ENCODE measurements around the gene KIAA0232.

The KIAA0232 gene, protein sequence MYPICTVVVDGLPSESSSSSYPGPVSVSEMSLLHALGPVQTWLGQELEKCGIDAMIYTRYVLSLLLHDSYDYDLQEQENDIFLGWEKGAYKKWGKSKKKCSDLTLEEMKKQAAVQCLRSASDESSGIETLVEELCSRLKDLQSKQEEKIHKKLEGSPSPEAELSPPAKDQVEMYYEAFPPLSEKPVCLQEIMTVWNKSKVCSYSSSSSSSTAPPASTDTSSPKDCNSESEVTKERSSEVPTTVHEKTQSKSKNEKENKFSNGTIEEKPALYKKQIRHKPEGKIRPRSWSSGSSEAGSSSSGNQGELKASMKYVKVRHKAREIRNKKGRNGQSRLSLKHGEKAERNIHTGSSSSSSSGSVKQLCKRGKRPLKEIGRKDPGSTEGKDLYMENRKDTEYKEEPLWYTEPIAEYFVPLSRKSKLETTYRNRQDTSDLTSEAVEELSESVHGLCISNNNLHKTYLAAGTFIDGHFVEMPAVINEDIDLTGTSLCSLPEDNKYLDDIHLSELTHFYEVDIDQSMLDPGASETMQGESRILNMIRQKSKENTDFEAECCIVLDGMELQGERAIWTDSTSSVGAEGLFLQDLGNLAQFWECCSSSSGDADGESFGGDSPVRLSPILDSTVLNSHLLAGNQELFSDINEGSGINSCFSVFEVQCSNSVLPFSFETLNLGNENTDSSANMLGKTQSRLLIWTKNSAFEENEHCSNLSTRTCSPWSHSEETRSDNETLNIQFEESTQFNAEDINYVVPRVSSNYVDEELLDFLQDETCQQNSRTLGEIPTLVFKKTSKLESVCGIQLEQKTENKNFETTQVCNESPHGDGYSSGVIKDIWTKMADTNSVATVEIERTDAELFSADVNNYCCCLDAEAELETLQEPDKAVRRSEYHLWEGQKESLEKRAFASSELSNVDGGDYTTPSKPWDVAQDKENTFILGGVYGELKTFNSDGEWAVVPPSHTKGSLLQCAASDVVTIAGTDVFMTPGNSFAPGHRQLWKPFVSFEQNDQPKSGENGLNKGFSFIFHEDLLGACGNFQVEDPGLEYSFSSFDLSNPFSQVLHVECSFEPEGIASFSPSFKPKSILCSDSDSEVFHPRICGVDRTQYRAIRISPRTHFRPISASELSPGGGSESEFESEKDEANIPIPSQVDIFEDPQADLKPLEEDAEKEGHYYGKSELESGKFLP (N-terminal part only)

DNA sequence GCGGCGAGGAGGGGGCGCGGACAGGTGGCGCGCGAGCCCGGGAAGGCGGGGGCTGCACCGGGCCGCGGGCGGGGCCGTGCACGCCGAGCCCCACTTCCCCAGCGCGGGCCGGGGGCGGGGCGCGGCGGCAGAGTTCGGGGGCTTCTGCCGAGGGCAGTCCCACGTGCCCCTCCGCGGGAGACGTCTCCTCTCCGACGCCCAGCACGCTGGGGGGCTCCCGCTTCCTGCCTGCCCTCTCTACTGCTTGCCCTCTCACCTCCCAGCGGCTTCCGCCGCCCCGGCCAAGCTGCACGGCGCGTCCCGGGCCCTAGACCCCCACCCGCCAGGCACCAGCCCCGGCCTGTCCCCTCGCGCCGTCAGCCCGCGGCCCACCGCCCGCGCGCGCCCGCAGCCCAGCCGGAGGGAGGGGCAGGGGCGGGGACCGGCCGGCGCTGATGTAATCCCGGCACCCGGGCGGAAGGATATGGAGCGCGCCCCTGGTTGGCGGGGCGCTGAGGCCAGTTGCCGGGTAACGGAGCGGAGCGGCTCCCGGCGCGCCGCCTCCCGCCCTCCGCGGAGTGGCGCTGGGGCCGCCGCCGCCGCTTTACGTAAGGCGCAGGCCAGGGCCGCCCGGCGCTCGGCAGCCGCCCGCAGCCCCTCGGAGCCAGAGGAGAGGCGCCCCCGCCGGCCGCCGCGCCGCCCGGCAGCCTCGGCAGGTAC lies at the start of gene KIAA0232:
Gene KIAA0232 (plus strand): TSS at position 581 of the 699 bp plus-strand sequence. CDS start 41,727 bp downstream, outside the sequence.
- DNase-seq (ENCODE audit: low read depth) = peak; percentile 91

DNA sequence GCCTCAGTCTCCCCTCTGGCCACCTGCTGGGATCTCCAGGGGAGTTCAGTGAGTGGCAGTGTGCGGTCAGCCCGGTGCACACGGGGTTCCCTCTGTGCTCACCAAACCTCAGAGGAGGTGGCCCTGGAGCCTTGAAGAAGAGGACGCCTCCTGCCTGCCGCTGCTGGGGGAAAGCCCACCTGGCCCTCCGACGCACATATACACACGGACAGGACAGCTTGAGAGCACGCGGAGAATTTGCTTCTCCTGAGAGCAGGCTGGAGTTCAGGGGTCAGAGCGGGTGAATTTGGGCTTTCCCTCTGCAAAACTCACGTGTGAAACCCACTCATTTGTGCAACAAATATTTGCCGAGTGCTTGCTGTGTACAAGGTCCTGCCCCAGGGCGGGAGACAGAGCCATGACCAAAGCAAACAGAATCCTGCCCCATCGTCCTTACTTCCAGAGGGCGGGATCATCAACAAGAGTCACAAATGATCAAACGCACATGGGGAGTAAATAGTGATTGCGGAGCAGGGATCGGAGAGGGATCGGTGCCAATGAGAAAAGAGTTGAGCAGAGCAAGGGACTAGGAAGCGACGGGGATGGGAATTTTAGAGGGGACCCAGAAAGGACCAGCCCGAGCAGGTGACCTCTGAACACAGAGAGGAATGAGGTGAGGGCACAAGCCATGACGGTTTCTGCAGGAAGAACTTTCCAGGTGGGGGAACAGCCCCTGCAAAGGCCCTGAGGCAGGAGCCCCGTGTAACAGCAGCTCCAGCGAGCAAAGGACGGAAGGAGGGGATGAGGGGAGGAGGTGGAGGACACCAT lies 49.0 kb upstream of the KIAA0232 start:
- no peak for DNase-seq (ENCODE audit: low read depth)

DNA sequence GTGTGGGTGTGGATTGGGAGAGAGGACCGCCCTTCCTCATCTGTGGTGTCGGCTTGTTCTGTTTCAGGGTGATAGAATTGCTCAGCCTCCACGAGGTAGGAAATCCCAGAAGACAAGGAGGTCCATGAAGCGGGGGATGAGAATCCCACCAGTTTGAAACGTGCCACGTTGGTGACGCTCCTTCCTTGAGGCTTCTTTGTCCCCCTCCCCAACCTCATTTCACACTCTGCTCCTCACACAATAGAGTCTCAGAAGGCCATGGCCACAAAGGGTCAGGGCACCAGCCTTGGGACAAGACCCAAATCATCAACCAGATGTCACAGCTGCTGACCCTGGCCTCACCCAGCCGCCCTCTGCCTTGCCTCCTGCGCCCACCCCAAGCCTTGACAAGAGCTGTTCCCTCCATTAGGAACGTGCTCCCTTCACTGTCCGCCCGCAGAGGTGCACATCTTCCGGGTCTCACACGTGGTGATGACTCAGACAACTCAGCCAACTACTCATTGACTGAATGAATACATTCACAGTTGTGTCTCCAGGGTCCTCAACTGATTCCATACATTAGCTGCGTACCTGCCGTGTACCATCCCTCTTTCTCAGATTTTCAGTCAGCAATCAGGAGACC lies 48.3 kb upstream of the KIAA0232 start:
- DNase-seq (ENCODE audit: low read depth) = peak; percentile 71

DNA sequence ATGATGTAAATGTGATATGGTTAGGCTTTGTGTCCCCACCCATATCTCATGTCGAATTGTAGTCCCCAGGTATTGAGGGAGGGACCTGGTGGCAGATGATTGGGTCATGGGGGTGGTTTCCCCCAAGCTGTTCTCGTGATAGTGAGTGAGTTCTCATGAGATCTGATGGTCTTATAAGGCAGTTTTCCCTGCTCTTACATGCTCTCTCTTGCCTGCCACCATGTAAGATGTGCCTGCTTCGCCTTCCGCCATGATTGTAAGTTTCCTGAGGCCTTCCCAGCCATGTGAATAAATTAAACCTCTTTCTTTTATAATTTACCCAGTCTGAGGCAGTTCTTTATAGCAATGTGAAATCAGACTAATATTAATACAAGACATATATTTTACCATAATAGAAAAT lies 42.6 kb upstream of the KIAA0232 start:
- DNase-seq (ENCODE audit: low read depth) = no peak

DNA sequence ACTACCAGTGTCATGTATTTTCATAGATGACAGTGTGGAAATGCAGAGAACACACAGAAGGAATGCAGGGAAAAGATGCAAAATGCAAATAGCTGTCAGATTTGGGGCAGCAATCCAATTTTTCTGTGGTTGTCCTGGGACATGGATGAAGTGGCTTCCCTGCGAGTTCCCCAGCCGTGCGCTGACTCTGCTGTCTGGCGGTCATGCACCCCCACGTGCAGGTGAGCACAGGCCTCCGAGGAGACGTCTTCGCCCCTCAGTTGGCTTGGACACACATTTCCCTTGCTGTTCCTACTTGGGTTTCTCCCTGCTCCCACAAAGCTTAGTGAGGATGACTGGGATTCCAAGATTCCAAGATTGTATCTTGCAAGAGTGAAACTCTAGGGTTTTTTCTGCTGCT lies 42.2 kb upstream of the KIAA0232 start:
- DNase-seq (ENCODE audit: low read depth) = no peak

DNA sequence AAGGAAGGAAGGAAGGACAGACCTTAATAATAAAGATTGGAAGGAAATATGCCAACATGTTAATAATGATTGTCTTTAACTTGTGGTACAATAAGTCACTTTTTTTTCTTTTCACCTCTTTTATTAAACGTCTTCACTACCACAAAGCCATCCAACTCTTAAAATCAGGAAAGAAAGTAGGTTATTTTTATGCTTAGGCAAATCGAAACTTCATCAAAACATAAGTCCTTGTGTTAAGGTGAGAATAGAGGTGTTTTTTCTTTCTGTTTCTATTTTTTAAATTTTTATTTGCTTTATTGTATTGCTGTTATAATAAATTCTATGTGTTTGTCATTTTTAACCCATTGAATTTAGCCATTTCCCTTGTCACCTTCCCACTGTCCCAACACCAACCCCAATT lies 40.0 kb upstream of the KIAA0232 start:
- DNase-seq (ENCODE audit: low read depth) = no peak

DNA sequence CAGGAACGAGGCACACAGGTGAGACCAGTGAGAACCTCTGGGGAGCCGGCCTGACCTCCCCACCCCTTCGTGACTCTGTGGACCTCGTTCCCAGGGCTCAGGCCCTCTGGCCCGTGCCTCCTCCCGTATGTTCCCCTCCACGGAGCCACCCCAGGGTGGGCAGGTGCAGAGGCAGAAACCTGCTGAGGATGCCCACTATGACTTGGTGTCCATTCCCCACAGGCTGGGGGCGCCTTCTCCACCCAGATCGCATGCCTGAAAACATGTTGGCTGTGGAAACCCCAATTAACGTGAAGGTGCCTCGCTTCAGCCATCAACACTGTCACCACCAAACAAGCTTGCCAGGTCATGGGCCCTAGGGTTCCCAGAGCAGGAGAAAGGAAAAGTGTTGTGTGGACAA lies 39.5 kb upstream of the KIAA0232 start:
- DNase-seq (ENCODE audit: low read depth) = no peak

DNA sequence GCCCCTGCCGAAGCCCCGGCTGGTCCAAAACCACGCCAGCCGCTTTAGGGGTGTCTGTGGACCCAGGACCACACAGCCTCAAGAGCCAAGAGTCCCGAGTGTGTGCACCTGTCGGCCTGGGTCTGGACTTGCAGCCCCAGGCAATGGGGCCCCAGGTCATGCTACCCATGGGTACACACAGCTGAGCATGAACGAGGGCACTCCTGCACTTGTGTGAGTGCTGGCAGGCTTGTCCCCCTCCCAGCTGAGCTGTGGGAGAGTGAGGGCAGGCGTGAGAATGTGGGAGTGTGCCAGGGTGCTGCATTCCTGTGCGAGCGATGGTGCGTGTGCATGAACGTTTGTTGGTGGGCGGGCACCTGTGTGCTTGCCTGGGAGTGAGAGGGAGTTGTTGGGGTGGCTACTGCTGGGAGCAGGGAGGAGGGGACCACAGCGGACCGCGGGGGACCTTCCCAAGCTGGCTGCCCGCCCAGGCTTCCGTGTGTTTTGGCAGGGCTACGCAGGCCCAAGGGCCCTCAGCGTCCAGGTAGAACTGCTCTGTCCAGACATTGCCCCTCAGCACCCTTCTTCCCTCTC lies 35.7 kb upstream of the KIAA0232 start:
- DNase-seq (ENCODE audit: low read depth) = no peak

DNA sequence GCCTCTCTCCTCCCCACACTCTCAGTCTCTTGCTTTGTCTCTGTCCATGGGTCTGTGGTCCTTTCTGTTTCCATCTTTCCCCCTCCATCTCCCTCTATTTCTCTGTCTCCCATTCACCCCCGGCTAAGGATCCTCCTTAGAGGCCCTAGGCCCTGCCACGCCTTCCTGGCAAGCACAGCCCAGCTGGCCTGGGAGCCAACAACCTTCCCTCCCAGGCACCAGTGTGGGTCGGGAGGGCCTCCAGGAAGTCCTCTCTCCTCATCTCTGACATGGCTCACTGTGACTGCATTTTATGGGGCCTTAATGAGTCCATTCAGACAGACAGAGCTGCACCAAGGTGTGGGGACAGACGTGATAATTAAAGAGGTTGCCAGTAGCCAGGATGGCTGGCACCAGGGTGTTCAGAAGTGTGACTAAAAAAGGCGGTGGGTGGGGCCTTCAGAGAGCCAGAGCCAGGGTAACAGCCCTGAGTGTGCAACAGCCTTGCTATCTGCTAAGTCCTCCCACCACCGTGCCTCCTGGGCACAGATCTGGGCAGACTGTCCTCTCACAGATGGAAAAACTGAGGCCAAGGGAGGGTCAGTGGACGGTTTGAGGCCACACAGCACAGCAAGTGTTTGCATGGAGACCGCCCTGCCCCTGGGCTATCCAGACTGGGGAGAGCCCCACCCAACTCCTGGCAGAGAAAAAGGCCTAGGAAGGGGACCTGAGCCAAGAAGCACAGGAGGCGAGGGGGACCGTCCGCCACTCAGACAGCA lies 35.1 kb upstream of the KIAA0232 start:
- no peak for DNase-seq (ENCODE audit: low read depth)

DNA sequence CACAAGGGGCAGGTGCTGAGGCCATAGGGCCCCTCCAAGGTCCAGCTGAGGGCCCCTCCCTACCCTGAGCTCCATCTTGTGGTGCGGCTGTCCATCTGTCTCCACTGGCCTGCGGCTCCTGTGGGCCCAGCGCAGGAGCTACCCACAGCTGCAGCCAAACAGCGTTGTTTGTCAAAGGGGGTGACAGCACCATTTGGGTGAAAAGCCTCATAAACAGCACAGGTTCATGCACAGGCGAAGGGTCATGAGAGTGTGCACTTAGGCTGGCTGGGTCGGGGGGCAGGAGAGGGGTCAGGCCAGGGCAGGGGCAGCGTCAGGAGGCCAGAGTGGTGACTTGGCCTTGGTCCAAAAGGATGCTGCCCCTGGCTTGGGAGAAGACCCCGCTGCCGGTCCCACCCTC lies 34.2 kb upstream of the KIAA0232 start:
- DNase-seq (ENCODE audit: low read depth) = no peak

DNA sequence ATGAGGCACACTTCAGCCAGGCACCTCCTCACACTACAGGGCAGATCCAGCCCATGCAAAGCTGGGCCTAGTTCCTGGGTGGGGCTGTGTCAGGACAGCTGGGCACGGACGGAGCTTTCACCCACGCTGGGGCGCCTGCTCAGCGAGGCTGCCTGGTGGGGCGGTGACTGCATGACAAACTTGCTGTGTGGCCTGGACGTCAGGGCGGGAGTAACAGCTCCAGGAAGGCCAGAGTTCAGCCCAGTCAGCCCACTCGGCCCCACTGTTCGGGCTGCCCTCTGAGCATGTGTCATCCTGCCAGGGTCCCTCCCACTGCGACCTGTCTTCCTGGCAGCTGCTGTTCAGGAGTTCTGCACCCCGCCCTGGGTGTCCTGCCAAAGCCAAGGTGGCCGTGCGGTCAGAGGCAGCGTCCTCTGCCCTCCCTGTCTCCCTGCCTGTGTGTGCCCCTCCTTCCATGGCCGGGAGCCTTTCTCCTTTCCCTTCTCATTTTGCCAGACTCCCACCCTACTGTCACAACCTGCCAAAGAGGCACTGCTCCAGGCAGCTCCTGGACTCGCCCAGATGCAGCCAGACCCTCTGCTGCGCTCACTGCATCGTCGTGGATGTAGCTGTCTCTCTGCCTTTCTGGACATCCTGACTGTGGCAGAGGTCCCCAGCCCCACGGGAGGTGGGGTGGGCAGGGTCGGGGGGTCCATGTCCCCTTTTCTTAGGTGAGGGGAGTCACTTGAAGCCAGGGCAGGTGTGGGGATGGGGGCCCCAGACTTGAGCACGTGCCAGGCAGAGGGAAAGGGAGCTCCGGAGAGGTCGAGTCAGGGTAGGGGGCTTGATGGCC lies 33.0 kb upstream of the KIAA0232 start:
- DNase-seq (ENCODE audit: low read depth) = peak; percentile 64

DNA sequence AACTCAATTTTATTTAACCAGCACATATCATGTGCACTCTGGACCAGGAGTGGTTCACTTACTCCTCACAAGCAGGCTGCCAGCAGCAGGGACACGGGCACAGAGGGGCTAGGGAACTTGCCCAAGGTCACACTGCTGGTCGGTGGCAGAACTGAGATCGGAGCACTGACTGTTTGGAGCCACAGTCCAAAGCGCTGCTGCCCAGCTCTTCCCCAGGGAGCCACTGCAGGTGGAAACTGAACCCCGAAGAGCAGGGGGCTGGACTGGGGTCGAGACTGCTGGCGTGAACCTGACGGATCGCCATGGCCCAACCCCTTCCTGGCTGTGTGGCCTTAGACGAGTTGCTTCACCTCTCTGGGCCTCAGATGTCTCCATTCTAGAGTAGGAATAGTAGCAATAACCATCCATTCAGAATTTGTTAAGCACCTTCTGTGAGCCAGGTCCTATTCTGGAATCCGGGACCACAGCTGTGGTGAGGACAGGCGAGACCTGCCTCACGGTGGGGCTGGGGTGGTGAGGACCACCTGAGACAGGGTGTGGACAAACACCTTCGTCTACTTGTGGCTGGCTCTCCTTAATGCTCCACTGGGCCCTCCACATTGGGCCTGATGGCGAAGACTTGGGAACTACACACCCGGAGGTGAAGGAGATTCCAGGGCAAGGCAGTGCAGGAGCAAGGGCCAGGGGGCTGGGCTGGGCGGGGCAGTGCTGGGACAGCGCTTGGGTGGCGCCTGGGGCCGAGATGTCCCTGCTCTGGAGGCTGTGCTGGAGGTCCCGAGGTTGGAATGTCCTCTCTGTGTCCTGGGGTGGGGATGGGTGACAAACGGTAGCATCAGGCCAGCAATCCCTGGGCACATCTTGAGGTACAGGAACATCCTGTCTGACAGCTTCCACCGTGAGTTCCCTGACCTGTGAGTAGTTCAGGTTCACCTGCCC lies 32.0 kb upstream of the KIAA0232 start:
- DNase-seq (ENCODE audit: low read depth) = no peak

DNA sequence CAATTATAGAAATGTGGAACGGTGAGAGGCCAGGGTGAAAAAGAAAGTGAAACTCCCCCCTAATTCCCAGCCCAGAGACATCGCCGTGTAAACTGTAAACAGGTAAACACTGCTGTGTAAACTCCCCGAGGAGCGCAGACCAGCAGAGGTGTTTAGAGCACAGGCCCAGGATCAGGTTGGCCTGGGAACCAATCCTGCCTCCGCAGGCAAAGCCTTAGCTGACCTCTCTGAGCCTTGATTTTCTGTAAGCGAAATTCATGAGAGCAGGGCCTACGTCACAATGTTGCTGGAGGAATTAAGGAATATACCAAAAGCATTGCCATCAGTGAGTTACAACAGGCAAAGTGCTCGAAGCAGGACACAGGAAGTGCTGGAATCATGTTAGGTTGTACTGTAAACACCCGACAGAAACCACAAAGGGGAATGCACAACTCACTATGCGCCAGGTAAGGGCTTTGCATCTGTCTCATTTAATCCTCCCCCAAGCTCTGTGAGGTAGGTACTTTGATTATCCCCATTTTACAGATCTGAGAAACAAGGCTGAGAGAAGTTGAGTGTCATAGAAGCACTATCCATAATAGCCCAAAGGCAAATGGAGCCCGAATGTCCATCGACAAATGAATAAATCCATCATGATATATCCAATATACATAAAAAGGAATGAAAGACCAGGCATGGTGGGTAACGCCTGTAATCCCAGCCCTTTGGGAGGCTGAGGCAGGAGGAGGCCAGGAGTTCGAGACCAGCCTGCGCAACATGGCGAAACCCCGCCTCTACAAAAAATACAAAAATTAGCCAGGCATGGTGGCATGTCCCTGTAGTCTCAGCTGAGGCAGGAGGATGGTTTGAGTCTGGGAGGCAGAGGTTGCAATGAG lies 30.7 kb upstream of the KIAA0232 start:
- no peak for DNase-seq (ENCODE audit: low read depth)

DNA sequence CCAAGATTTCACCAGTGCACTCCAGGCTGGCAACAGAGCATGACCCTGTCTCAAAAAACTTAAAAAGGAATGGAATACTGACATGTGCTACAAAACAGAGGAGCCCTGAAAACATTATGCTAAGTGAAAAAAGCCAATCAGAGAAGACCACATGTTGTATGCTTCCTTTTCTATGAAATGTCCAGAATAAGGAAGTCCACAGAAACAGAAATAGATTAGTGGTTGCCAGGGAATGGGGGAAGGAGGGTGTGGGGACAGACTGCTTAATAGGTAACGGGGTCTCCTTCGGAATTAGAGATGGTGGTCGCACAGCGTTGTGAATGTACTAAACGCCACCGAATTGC lies 30.1 kb upstream of the KIAA0232 start:
- DNase-seq (ENCODE audit: low read depth) = peak; percentile 70

DNA sequence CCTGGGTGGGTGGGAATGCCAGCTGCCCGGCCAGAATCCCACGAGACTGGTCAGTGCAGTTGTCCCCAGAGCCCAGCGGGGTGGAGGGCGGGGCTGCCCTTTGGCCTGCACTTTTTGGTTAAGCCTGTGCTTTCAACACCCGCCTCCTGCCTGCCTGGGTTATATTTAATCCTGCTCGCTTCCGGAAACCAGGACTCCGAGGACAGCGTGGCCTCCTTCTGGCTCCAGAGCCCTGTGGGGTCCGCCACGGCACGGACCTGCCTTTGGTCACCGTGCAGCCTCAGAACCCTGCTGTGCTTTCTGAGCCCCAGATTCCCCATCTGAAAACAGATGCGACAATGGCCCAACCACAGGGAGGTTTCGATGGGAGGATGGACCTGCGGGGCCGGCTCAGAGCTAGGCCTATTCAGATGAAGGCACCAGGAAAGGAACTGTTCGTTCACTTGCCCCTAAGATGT lies 29.4 kb upstream of the KIAA0232 start:
- peak; percentile 63 for DNase-seq (ENCODE audit: low read depth)

DNA sequence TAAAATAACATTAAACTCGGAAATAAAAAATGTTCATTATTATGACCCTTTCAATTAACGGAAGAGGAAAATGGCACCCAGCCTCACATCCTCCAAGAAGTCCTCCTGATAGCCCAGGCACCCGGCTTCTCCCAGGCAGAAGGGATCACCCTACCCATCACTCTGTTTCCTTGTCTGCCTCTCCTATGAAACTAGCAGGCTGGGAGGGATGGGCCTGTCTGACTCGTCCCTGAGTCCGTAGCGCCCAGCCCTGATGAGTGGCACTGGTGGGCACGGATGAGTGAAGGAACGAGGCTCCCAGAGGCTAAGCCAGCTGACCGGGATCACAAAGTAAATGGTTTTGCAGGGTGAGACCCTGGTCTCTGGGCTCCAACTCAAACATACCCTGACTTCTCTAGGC lies 28.6 kb upstream of the KIAA0232 start:
- no peak for DNase-seq (ENCODE audit: low read depth)
